Liver (tissue), 3 donors: Measurements from ENCODE around the gene BHLHA15.

Source experiments
- ATF3 ChIP-seq: IDR thresholded peaks from 2 replicates; pipeline ENCODE4 v1.6.1; 2016; ENCODE audit warnings: antibody characterized with exemption
- EGR1 ChIP-seq, 2 donors: IDR thresholded peaks; 2 replicates each; pipeline ENCODE4 v1.6.1; 2016 to 2018; ENCODE audit warnings: antibody characterized with exemption in 2 of 2, low read depth in 2 of 2
- FOXA1 ChIP-seq: IDR thresholded peaks from 2 replicates; pipeline ENCODE4 v1.6.1; 2016; ENCODE audit warnings: antibody characterized with exemption
- GABPA ChIP-seq, 2 donors: IDR thresholded peaks in 1 of 2; conservative IDR thresholded peaks in 1 of 2; 2 replicates each; pipeline ENCODE4 v1.6.1; 2016; ENCODE audit warnings: antibody characterized with exemption in 2 of 2, mild to moderate bottlenecking in 1 of 2, moderate library complexity in 1 of 2
- JUND ChIP-seq, 2 donors: IDR thresholded peaks; 2 replicates each; pipeline ENCODE4 v1.6.1; 2016; ENCODE audit warnings: antibody characterized with exemption in 2 of 2
- RAD21 ChIP-seq, 2 donors: IDR thresholded peaks; 2 replicates each; pipeline ENCODE4 v1.6.1; 2016; ENCODE audit warnings: antibody characterized with exemption in 2 of 2, mild to moderate bottlenecking in 2 of 2
- SP1 ChIP-seq: IDR thresholded peaks from 2 replicates; pipeline ENCODE4 v1.6.1; 2018; ENCODE audit warnings: antibody characterized with exemption, mild to moderate bottlenecking
- TAF1 ChIP-seq: conservative IDR thresholded peaks from 2 replicates; pipeline ENCODE4 v1.6.1; 2016; ENCODE audit warnings: antibody characterized with exemption, mild to moderate bottlenecking
- YY1 ChIP-seq: IDR thresholded peaks from 2 replicates; pipeline ENCODE4 v1.6.1; 2016; ENCODE audit warnings: antibody characterized with exemption, mild to moderate bottlenecking
- TF ChIP-seq, protein P1 (sequence below): fragments of 150-350 bp; IDR thresholded peaks from 2 replicates; pipeline ENCODE4 v1.5.1; 2017; ENCODE audit warnings: improper control_type of control experiment, low read depth, low read length; ENCODE audit not compliant: missing input control
- TF ChIP-seq, protein P2 (sequence below): IDR thresholded peaks from 2 replicates; pipeline ENCODE4 v1.6.1; 2016; ENCODE audit warnings: antibody characterized with exemption, mild to moderate bottlenecking
- TF ChIP-seq, protein P3 (sequence below): IDR thresholded peaks from 2 replicates; pipeline ENCODE4 v1.6.1; 2016; ENCODE audit warnings: antibody characterized with exemption
- donor health status: healthy.
- donor health status: healthy.

DNA sequence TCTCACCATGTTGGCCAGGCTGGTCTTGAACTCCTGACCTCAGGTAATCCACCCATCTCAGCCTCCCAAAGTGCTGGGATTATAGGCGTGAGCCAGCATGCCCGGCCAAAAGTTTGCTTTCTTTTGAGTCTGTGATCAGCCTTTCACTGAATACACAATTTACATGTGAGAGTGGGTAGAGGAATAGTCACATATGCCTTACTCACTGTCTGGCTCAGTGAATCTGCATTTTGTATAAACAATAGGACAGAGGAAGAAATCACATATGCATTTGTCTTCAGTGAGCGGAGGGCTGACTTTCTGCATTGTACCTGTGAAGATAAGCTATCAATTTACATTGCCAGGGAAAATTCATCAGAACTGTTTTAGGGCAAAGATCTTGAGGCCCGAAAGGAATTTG, 43.3 kb downstream of the BHLHA15 start:
- TF ChIP-seq RAD21 (IDR thresholded peaks at IDR 0.05) (no peak), EGR1 (IDR thresholded peaks at IDR 0.05; ENCODE audit: low read depth in 2 of 2) (no peak), GABPA (IDR thresholded peaks at IDR 0.05 in 1 of 2, conservative IDR thresholded peaks at IDR 0.05 in 1 of 2) (no peak), TAF1 (no peak), YY1 (no peak), SP1 (no peak), ATF3 (no peak), JUND (IDR thresholded peaks at IDR 0.05) (no peak), FOXA1 (no peak)
- TF ChIP-seq, protein P1, sequence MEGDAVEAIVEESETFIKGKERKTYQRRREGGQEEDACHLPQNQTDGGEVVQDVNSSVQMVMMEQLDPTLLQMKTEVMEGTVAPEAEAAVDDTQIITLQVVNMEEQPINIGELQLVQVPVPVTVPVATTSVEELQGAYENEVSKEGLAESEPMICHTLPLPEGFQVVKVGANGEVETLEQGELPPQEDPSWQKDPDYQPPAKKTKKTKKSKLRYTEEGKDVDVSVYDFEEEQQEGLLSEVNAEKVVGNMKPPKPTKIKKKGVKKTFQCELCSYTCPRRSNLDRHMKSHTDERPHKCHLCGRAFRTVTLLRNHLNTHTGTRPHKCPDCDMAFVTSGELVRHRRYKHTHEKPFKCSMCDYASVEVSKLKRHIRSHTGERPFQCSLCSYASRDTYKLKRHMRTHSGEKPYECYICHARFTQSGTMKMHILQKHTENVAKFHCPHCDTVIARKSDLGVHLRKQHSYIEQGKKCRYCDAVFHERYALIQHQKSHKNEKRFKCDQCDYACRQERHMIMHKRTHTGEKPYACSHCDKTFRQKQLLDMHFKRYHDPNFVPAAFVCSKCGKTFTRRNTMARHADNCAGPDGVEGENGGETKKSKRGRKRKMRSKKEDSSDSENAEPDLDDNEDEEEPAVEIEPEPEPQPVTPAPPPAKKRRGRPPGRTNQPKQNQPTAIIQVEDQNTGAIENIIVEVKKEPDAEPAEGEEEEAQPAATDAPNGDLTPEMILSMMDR, result no peak
- TF ChIP-seq, protein P2, sequence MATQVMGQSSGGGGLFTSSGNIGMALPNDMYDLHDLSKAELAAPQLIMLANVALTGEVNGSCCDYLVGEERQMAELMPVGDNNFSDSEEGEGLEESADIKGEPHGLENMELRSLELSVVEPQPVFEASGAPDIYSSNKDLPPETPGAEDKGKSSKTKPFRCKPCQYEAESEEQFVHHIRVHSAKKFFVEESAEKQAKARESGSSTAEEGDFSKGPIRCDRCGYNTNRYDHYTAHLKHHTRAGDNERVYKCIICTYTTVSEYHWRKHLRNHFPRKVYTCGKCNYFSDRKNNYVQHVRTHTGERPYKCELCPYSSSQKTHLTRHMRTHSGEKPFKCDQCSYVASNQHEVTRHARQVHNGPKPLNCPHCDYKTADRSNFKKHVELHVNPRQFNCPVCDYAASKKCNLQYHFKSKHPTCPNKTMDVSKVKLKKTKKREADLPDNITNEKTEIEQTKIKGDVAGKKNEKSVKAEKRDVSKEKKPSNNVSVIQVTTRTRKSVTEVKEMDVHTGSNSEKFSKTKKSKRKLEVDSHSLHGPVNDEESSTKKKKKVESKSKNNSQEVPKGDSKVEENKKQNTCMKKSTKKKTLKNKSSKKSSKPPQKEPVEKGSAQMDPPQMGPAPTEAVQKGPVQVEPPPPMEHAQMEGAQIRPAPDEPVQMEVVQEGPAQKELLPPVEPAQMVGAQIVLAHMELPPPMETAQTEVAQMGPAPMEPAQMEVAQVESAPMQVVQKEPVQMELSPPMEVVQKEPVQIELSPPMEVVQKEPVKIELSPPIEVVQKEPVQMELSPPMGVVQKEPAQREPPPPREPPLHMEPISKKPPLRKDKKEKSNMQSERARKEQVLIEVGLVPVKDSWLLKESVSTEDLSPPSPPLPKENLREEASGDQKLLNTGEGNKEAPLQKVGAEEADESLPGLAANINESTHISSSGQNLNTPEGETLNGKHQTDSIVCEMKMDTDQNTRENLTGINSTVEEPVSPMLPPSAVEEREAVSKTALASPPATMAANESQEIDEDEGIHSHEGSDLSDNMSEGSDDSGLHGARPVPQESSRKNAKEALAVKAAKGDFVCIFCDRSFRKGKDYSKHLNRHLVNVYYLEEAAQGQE, result no peak
- TF ChIP-seq, protein P3, sequence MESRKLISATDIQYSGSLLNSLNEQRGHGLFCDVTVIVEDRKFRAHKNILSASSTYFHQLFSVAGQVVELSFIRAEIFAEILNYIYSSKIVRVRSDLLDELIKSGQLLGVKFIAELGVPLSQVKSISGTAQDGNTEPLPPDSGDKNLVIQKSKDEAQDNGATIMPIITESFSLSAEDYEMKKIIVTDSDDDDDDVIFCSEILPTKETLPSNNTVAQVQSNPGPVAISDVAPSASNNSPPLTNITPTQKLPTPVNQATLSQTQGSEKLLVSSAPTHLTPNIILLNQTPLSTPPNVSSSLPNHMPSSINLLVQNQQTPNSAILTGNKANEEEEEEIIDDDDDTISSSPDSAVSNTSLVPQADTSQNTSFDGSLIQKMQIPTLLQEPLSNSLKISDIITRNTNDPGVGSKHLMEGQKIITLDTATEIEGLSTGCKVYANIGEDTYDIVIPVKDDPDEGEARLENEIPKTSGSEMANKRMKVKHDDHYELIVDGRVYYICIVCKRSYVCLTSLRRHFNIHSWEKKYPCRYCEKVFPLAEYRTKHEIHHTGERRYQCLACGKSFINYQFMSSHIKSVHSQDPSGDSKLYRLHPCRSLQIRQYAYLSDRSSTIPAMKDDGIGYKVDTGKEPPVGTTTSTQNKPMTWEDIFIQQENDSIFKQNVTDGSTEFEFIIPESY, result no peak
